HEK293T (cell line): ENCODE data around the gene TWNK.

ENCODE experiments used
- CTCF ChIA-PET: fragments of 350-600 bp; formaldehyde crosslinking; extraction: SDS; loops from one replicate; lab custom pipeline; 2021; ENCODE audit warnings: antibody characterized with exemption, inconsistent platforms; lab: Yijun Ruan, JAX
- POLR2A ChIA-PET: fragments of 350-600 bp; formaldehyde crosslinking; extraction: SDS; loops from one replicate; lab custom pipeline; 2020; ENCODE audit warnings: antibody characterized with exemption, inconsistent platforms; lab: Yijun Ruan, JAX
- DNase-seq: peaks from one replicate; pipeline ENCODE4 v3.0.0; 2012; ENCODE audit warnings: mixed read lengths; ENCODE audit errors: extremely low spot score
- ARNT ChIP-seq: fragments of 450-650 bp; IDR thresholded peaks from 2 replicates; pipeline ENCODE4 v1.6.1; 2017; ENCODE audit warnings: mild to moderate bottlenecking
- BHLHE40 ChIP-seq: fragments of 450-650 bp; IDR thresholded peaks from 2 replicates; pipeline ENCODE4 v1.6.1; 2016; ENCODE audit warnings: mild to moderate bottlenecking, moderate library complexity, borderline replicate concordance
- CTBP1 ChIP-seq: fragments of 450-650 bp; IDR thresholded peaks from 2 replicates; pipeline ENCODE4 v1.6.1; 2016; ENCODE audit warnings: borderline replicate concordance
- ELF4 ChIP-seq: fragments of 450-650 bp; IDR thresholded peaks from 2 replicates; pipeline ENCODE4 v1.6.1; 2017; ENCODE audit warnings: antibody characterized with exemption
- FOXA1 ChIP-seq: fragments of 450-650 bp; IDR thresholded peaks from 2 replicates; pipeline ENCODE4 v1.6.1; 2016; ENCODE audit warnings: mild to moderate bottlenecking
- FOXK2 ChIP-seq: fragments of 450-650 bp; IDR thresholded peaks from 2 replicates; pipeline ENCODE4 v1.6.1; 2016; ENCODE audit warnings: mild to moderate bottlenecking
- FOXM1 ChIP-seq: fragments of 450-650 bp; IDR thresholded peaks from 2 replicates; pipeline ENCODE4 v1.6.1; 2017; ENCODE audit warnings: mild to moderate bottlenecking, borderline replicate concordance
- HDGF ChIP-seq: fragments of 450-650 bp; IDR thresholded peaks from 2 replicates; pipeline ENCODE4 v1.6.1; 2017; ENCODE audit warnings: antibody characterized with exemption, borderline replicate concordance
- L3MBTL2 ChIP-seq: fragments of 450-650 bp; conservative IDR thresholded peaks from 2 replicates; pipeline ENCODE4 v1.6.1; 2016; ENCODE audit warnings: mild to moderate bottlenecking
- NFRKB ChIP-seq: fragments of 450-650 bp; IDR thresholded peaks from 2 replicates; pipeline ENCODE4 v1.6.1; 2016; ENCODE audit warnings: mild to moderate bottlenecking, moderate library complexity
- SP1 ChIP-seq: fragments of 450-650 bp; IDR thresholded peaks from 2 replicates; pipeline ENCODE4 v1.6.1; 2017
- SUZ12 ChIP-seq: fragments of 450-650 bp; IDR thresholded peaks from 2 replicates; pipeline ENCODE4 v1.6.1; 2016; ENCODE audit warnings: mild to moderate bottlenecking
- TARDBP ChIP-seq: fragments of 450-650 bp; IDR thresholded peaks from 2 replicates; pipeline ENCODE4 v1.6.1; 2016
- ZNF384 ChIP-seq: fragments of 450-650 bp; IDR thresholded peaks from 2 replicates; pipeline ENCODE4 v1.6.1; 2016
- TF ChIP-seq, protein P1 (sequence below): fragments of 450-650 bp; IDR thresholded peaks from 2 replicates; pipeline ENCODE4 v1.6.1; 2016

The TWNK gene

DNA sequence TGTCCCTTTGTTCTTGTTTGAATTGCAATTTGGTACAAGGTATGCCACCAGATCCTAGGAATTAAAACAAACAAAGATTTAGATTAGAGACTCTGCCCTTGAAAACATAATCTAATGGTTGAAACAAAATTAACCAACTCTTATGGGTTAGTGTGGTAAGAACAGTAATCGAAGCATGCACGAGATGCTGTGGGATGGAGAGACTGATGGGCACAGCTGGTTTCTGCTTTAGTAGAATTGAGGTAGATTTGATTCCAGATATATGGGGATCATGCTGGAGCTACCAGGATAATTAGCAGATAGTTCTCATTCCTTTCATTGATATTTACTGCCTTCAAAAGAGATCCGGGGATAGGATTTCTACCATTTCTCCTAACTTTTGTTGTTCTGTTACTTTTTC is 38.4 kb upstream of the TWNK start:
- no peak for DNase-seq
- POLR2A ChIA-PET = no interaction called here
- no peak for TF ChIP-seq ZNF384
- TF ChIP-seq L3MBTL2 = no peak
- TF ChIP-seq CTBP1 = no peak
- no peak for TF ChIP-seq TARDBP
- TF ChIP-seq, protein P1, sequence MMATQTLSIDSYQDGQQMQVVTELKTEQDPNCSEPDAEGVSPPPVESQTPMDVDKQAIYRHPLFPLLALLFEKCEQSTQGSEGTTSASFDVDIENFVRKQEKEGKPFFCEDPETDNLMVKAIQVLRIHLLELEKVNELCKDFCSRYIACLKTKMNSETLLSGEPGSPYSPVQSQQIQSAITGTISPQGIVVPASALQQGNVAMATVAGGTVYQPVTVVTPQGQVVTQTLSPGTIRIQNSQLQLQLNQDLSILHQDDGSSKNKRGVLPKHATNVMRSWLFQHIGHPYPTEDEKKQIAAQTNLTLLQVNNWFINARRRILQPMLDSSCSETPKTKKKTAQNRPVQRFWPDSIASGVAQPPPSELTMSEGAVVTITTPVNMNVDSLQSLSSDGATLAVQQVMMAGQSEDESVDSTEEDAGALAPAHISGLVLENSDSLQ = no peak
- no peak for TF ChIP-seq FOXA1
- no peak for TF ChIP-seq SP1
- no peak for TF ChIP-seq ARNT
- no peak for TF ChIP-seq HDGF
- TF ChIP-seq NFRKB = no peak
- TF ChIP-seq ELF4 = no peak
- TF ChIP-seq BHLHE40 = no peak
- CTCF ChIA-PET = interaction anchor here (1.6 kb wide), 1 partner anchor 49 kb away, joined by 3 read pairs; no protein-coding TSS in a partner anchor

DNA sequence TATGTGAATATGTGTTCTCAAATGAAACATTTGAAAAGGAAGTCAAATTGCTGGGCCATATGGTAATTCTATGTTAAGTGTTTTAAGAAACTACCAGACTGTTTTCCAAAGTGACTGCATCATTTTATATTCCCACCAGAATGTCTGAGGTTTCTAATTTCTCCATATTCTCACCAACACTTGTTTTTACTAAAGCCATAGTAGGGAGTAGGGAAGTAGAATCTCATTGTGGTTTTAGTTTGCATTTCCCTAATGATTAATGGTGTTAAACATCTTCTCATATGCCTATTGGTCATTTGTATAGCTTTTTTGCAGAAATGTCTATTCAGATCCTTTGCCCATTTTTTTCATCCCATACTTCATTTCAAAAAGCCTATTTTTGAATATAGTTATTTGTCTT is 27.1 kb upstream of the TWNK start:
- DNase-seq = no peak
- POLR2A ChIA-PET = no interaction called here
- no peak for TF ChIP-seq SUZ12
- no peak for TF ChIP-seq FOXM1
- TF ChIP-seq TARDBP = no peak
- TF ChIP-seq FOXK2 = no peak
- TF ChIP-seq FOXA1 = no peak
- no peak for TF ChIP-seq ZNF384
- CTCF ChIA-PET = no interaction called here

- POLR2A ChIA-PET = no interaction called here
Observed at GRCh38 chr10:100962351-100963080, 24.8 kb upstream of the TWNK start.

DNA sequence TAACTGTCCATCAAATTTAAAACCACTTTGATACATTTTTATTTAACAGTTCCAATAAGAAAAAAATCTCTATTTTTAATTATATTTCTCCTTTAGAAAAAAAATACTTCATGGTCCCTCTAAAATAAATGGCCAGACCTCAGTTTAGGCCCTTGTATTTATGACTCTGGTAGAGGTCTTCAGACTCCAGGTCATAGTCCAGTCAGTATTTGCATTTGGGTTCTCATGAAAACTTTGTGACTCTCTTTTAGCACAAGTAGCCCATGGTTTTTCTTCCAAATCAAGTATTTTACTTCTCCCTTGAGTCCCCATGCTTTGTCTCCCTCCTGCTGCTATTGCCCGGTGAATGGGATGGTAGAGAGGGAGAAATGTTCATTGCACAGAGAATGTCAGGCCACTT is 23.5 kb upstream of the TWNK start:
- no peak for DNase-seq
- TF ChIP-seq SP1 (no peak), L3MBTL2 (no peak)
- ChIA-PET CTCF (no interaction called here), POLR2A (no interaction called here)

More at GRCh38 chr10:100962351-100963080, 24.8 kb upstream of the TWNK start:
- TF ChIP-seq FOXM1 = no peak
- TF ChIP-seq ZNF384 = no peak
- TF ChIP-seq ARNT = no peak
- TF ChIP-seq SUZ12 = no peak
- no peak for TF ChIP-seq FOXK2
- no peak for DNase-seq
- CTCF ChIA-PET = no interaction called here

GRCh38 chr10:100965820-100966219 is 21.5 kb upstream of the TWNK start:
- DNase-seq = no peak
- POLR2A ChIA-PET = interaction anchor here (1.2 to 2.0 kb wide), 2 partner anchors 21 to 52 kb away, joined by 4 to 5 read pairs; partner anchors contain the start of genes MRPL43 and TWNK
- TF ChIP-seq ZNF384 (no peak), SUZ12 (no peak)
- CTCF ChIA-PET = no interaction called here

DNA sequence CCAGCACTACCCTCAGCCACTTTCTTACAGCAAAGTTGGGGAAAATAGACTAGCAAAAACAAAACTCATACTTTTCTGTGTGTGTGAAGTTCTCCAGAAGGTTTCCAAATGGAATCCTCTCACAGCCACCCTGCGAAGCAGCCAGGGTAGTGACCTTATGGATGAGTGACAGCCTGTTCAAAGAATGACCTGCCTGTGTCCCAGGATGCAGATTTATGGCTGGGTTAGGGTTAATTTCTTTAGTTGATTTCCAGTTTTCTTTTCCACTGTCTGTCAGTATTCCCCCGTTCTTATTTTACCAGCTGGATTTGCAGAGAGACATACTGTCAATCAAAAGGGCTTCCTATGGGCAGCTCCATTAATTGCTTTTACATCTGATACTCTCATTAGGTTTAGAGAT is 20.5 kb upstream of the TWNK start:
- no peak for DNase-seq
- CTCF ChIA-PET = no interaction called here
- TF ChIP-seq, protein P1 = peak; percentile 79
- no peak for TF ChIP-seq TARDBP
- POLR2A ChIA-PET = interaction anchor here (1.2 to 2.0 kb wide), 2 partner anchors 20 to 53 kb away, joined by 4 to 5 read pairs; partner anchors contain the start of genes MRPL43 and TWNK

GRCh38 chr10:100967332-100967731 is 20.0 kb upstream of the TWNK start:
- TF ChIP-seq FOXM1 (no peak), ZNF384 (no peak), HDGF (no peak), TARDBP (no peak), FOXK2 (no peak), L3MBTL2 (no peak), CTBP1 (no peak), ARNT (no peak), FOXA1 (no peak), SP1 (no peak)
- TF ChIP-seq, protein P1 = no peak
- CTCF ChIA-PET = interaction anchor here (0.9 kb wide), 2 partner anchors 40 to 53 kb away, joined by 4 read pairs; no protein-coding TSS in a partner anchor
- no peak for DNase-seq
- POLR2A ChIA-PET = interaction anchor here (2.0 kb wide), 1 partner anchor 54 kb away, joined by 5 read pairs; no protein-coding TSS in a partner anchor
